HepG2 (cell line): ENCODE measurements around the gene ZFP36L2. TPM values are rescaled to one million over a fixed set of nuclear protein-coding genes. Genes with fewer than 3 reads are reported as not detected.
A peak's percentile ranks its signal among the peaks of the same experiment; 100 is the strongest.

Source experiments
- DBP ChIP-seq: sonication (generic); formaldehyde crosslinking; IDR thresholded peaks from 2 replicates; pipeline ENCODE4 v1.4.0; 2020; ENCODE audit warnings: missing genetic modification reagents; ENCODE audit errors: not compliant biosample characterization
- DNMT3B ChIP-seq: conservative IDR thresholded peaks from 2 replicates; pipeline ENCODE4 v1.6.1; 2016; ENCODE audit warnings: missing biosample characterization, control low read depth
- EP300 ChIP-seq, 3 experiments: sonication (generic) in 1 of 3; formaldehyde crosslinking in 1 of 3; IDR thresholded peaks; 2 replicates each; pipeline versions ENCODE4 v1.5.1 to v1.6.1; 2011 to 2020; ENCODE audit warnings: low read depth in 2 of 3, low read length in 2 of 3, borderline replicate concordance in 1 of 3, improper control_type of control experiment in 1 of 3, mild to moderate bottlenecking in 1 of 3, missing genetic modification reagents in 1 of 3, moderate library complexity in 1 of 3
- HNF4A ChIP-seq: sonication (generic); formaldehyde crosslinking; IDR thresholded peaks from 2 replicates; pipeline ENCODE4 v1.4.0; 2020; ENCODE audit warnings: missing genetic modification reagents
- NR2F2 ChIP-seq: IDR thresholded peaks from 2 replicates; pipeline ENCODE4 v1.6.1; 2012; ENCODE audit warnings: low read depth, inconsistent platforms, borderline replicate concordance
- POGZ ChIP-seq: sonication (generic); formaldehyde crosslinking; IDR thresholded peaks from 2 replicates; pipeline ENCODE4 v1.4.0; 2020; ENCODE audit warnings: mild to moderate bottlenecking, missing genetic modification reagents
- RBAK ChIP-seq: sonication (generic); formaldehyde crosslinking; IDR thresholded peaks from 2 replicates; pipeline ENCODE4 v1.5.1; 2020; ENCODE audit warnings: mild to moderate bottlenecking, missing genetic modification reagents
- RBFOX2 ChIP-seq: fragments of 200-400 bp; formaldehyde crosslinking; IDR thresholded peaks from 2 replicates; pipeline ENCODE4 v1.6.1; 2017; ENCODE audit warnings: low read depth, mild to moderate bottlenecking, low read length
- THAP11 ChIP-seq: IDR thresholded peaks from 2 replicates; pipeline ENCODE4 v1.6.1; 2016; ENCODE audit warnings: missing biosample characterization, missing genetic modification reagents
- ZBTB10 ChIP-seq: sonication (generic); formaldehyde crosslinking; IDR thresholded peaks from 2 replicates; pipeline ENCODE4 v1.4.0; 2020; ENCODE audit warnings: missing genetic modification reagents, borderline replicate concordance
- ZBTB33 ChIP-seq: sonication (generic); formaldehyde crosslinking; IDR thresholded peaks from 2 replicates; pipeline ENCODE4 v1.4.0; 2020; ENCODE audit warnings: missing genetic modification reagents
- ZBTB7A ChIP-seq: sonication (generic); formaldehyde crosslinking; IDR thresholded peaks from 2 replicates; pipeline ENCODE4 v1.8.0; 2022; ENCODE audit warnings: mild to moderate bottlenecking, missing genetic modification reagents
- ZFYVE20 ChIP-seq: sonication (generic); formaldehyde crosslinking; IDR thresholded peaks from 2 replicates; pipeline ENCODE4 v1.8.0; 2023; ENCODE audit warnings: low read depth, mild to moderate bottlenecking, moderate library complexity, missing genetic modification reagents, borderline replicate concordance
- ZNF362 ChIP-seq: sonication (generic); formaldehyde crosslinking; IDR thresholded peaks from 2 replicates; pipeline ENCODE4 v1.4.0; 2020; ENCODE audit warnings: missing genetic modification reagents, mild to moderate bottlenecking, borderline replicate concordance
- ZNF564 ChIP-seq: sonication (generic); formaldehyde crosslinking; IDR thresholded peaks from 2 replicates; pipeline ENCODE4 v1.8.1; 2023; ENCODE audit warnings: mild to moderate bottlenecking, missing genetic modification reagents
- ZNF576 ChIP-seq: sonication (generic); formaldehyde crosslinking; IDR thresholded peaks from 2 replicates; pipeline ENCODE4 v1.4.0; 2020; ENCODE audit warnings: mild to moderate bottlenecking, missing genetic modification reagents
- ZNF580 ChIP-seq: IDR thresholded peaks from 2 replicates; pipeline ENCODE4 v1.6.1; 2016; ENCODE audit warnings: low read depth, borderline replicate concordance
- ZNF768 ChIP-seq: sonication (generic); formaldehyde crosslinking; IDR thresholded peaks from 2 replicates; pipeline ENCODE4 v1.4.0; 2020; ENCODE audit warnings: missing genetic modification reagents
- ZSCAN29 ChIP-seq: sonication (generic); formaldehyde crosslinking; conservative IDR thresholded peaks from 2 replicates; pipeline ENCODE4 v1.4.0; 2020; ENCODE audit warnings: mild to moderate bottlenecking, missing genetic modification reagents
- polyA plus RNA-seq, 8 experiments: library from polyadenylated mRNA; depleted of rRNA in 3 of 8; stranded (reverse) in 7 of 8; unstranded in 1 of 8; fragments of >200 nt; fragmentation: Illumina TruSeq in 4 of 8; extraction: Trizol in 4 of 8; gene quantifications; 2 replicates each; pipeline versions ENCODE4 v1.2.1 to v1.2.3, GENCODE V29; 2011 to 2016; ENCODE audit warnings: low read depth in 4 of 8, missing spikeins in 1 of 8, mixed read lengths in 1 of 8; ENCODE audit not compliant: insufficient read depth in 1 of 8
- total RNA-seq, 5 experiments: library from RNA; depleted of rRNA; stranded (reverse); fragments of >200 nt; fragmentation: Illumina TruSeq; extraction: Trizol; gene quantifications; 2 replicates each; pipeline ENCODE4 v1.2.3, GENCODE V29; 2016; ENCODE audit warnings: low read depth in 1 of 5

ZFP36L2 gene
- total and polyA plus RNA-seq, 2 of the 13 experiments (the other 11 are each of a cell fraction or from before 2014, with no cell fraction given), result 11.2 to 21.8 TPM

GRCh38 chr2:43178602-43179542 is 47.5 kb downstream of the ZFP36L2 start (continued):
- TF ChIP-seq NR2F2 (no peak), ZNF768 (peak; percentile 21; the same call in 1 of the 2 replicates), RBAK (no peak; the same call in none of the 2 replicates), THAP11 (CRISPR knock-in tag) (peak; percentile 75), DNMT3B (CRISPR knock-in tag) (peak; percentile 97), ZBTB10 (CRISPR knock-in tag) (peak; percentile 92; the same call in 1 of the 2 replicates), ZBTB33 (CRISPR knock-in tag) (0 out of 2 replicates have a peak, but pooled peaks have one; percentile 10), ZNF362 (CRISPR knock-in tag) (peak; percentile 48; the same call in 1 of the 2 replicates), POGZ (CRISPR knock-in tag) (peak; percentile 88; the same call in 1 of the 2 replicates), ZNF576 (CRISPR knock-in tag) (0 out of 2 replicates have a peak, but pooled peaks have one; percentile 69), ZFYVE20 (CRISPR knock-in tag) (no peak), ZSCAN29 (CRISPR knock-in tag) (peak; percentile 81; the same call in 1 of the 2 replicates), EP300 (IDR thresholded peaks at IDR 0.05; ENCODE audit: low read depth in 2 of 2, low read length in 2 of 2) (peak in 1 of 2 experiments; percentile 77; a peak in 2 of 4 replicates), EP300 (CRISPR knock-in tag; IDR thresholded peaks at IDR 0.05; ENCODE audit: borderline replicate concordance) (peak; percentile 53), HNF4A (CRISPR knock-in tag) (peak; percentile 72), ZNF564 (CRISPR knock-in tag) (0 out of 2 replicates have a peak, but pooled peaks have one; percentile 64), DBP (CRISPR knock-in tag) (no peak), RBFOX2 (0 out of 2 replicates have a peak, but pooled peaks have one; percentile 56), ZNF580 (CRISPR knock-in tag) (peak; percentile 74; the same call in 1 of the 2 replicates), ZBTB7A (CRISPR knock-in tag) (peak; percentile 42; the same call in 1 of the 2 replicates)
